K562 (cell line): ENCODE measurements around the gene MLLT3. TPM values are rescaled to one million over a fixed set of nuclear protein-coding genes. Genes with fewer than 3 reads are reported as not detected.

Source experiments
- ATAC-seq: fragments of 200-7000 bp; cut with Tn5 transposase; 3 replicates; pipeline ENCODE4 v1.9.1; 2020; ENCODE audit warnings: moderate library complexity
- BruUV-seq: library from RNA; stranded (reverse); fragments of 400-500 nt; replicated peaks from 2 replicates; lab custom pipeline; 2021; lab: Mats Ljungman, UMichigan
- CTCF ChIA-PET: fragments of 300-600 bp; formaldehyde crosslinking; extraction: SDS; loops from one replicate; lab custom pipeline; 2021; ENCODE audit warnings: low intra/inter-chr PET ratio; lab: Yijun Ruan, JAX
- POLR2A ChIA-PET: fragments of 300-600, 350-650 bp; sonication (Branson Sonifier 250); formaldehyde crosslinking; extraction: SDS; loops from one replicate; lab custom pipeline; 2021; ENCODE audit warnings: antibody characterized with exemption, inconsistent platforms; lab: Yijun Ruan, JAX
- DNase-seq, 4 experiments: peaks; one replicate each; pipeline versions ENCODE4 v3.0.0 to v3.0.0-alpha.2; 2011 to 2018; ENCODE audit warnings: low spot score in 3 of 4, mixed read lengths in 3 of 4; ENCODE audit errors: extremely low read depth in 1 of 4
- FAIRE-seq: peaks from 2 replicates; lab custom pipeline; 2011; peaks lifted over from hg19 to GRCh38; lab: Jason Lieb, UNC
- H2AFZ ChIP-seq: 2 replicates; pipeline ENCODE4 v1.6.0; 2011; ENCODE audit warnings: low read depth, low read length, control low read depth, inconsistent platforms
- H3K27ac ChIP-seq: fragments of 200-600 bp; 3 replicates; pipeline ENCODE4 v1.8.0; 2011; ENCODE audit warnings: low read depth, mild to moderate bottlenecking, control low read depth, inconsistent platforms, low read length, moderate library complexity, mixed read lengths; ENCODE audit errors: extremely low read depth
- H3K27me3 ChIP-seq, 2 experiments: fragments of 300-600 bp in 1 of 2; 2 replicates in 1 of 2; 3 replicates in 1 of 2; pipeline versions ENCODE4 v1.6.0 to v1.8.0; 2011; ENCODE audit warnings: inconsistent platforms in 2 of 2, low read length in 2 of 2, mild to moderate bottlenecking in 1 of 2, mixed read lengths in 1 of 2, moderate library complexity in 1 of 2; ENCODE audit not compliant: control insufficient read depth in 2 of 2, insufficient read depth in 2 of 2
- H3K36me3 ChIP-seq: fragments of 300-600 bp; 3 replicates; pipeline ENCODE4 v1.8.0; 2011; ENCODE audit warnings: mild to moderate bottlenecking, low read length, inconsistent platforms; ENCODE audit not compliant: control insufficient read depth, insufficient read depth
- H3K4me1 ChIP-seq, 2 experiments: fragments of 200-600 bp in 1 of 2; replicated peaks in 1 of 2; 2 replicates in 1 of 2; 3 replicates in 1 of 2; pipeline versions ENCODE4 v1.5.1 to v1.8.0; 2011; ENCODE audit warnings: inconsistent platforms in 2 of 2, low read length in 2 of 2, mild to moderate bottlenecking in 1 of 2, mixed read lengths in 1 of 2, moderate library complexity in 1 of 2; ENCODE audit not compliant: control insufficient read depth in 2 of 2, insufficient read depth in 2 of 2
- H3K4me2 ChIP-seq: 2 replicates; pipeline ENCODE4 v1.6.1; 2011; ENCODE audit warnings: low read length, control low read depth, inconsistent platforms, mixed read lengths; ENCODE audit not compliant: insufficient read depth
- H3K4me3 ChIP-seq: fragments of 200-600 bp; sonication (generic), shearing (Covaris generic); 2 replicates; pipeline ENCODE4 v1.5.1; 2016; ENCODE audit warnings: control low read depth, inconsistent platforms
- H3K79me2 ChIP-seq: fragments of 200-600 bp; 3 replicates; pipeline ENCODE4 v1.8.0; 2011; ENCODE audit warnings: low read length, inconsistent platforms; ENCODE audit not compliant: control insufficient read depth, insufficient read depth
- H3K9ac ChIP-seq, 2 experiments: 2 replicates each; pipeline versions ENCODE4 v1.6.0 to v1.6.1; 2011; ENCODE audit warnings: low read depth in 2 of 2, low read length in 2 of 2, control low read depth in 1 of 2, inconsistent platforms in 1 of 2, mild to moderate bottlenecking in 1 of 2, mixed read lengths in 1 of 2; ENCODE audit not compliant: insufficient read depth in 1 of 2
- H3K9me1 ChIP-seq: one replicate; pipeline ENCODE4 v1.6.0; 2011; ENCODE audit warnings: inconsistent platforms, mild to moderate bottlenecking, low read length, moderate library complexity; ENCODE audit not compliant: control insufficient read depth, insufficient read depth
- H3K9me3 ChIP-seq: replicated peaks from 2 replicates; pipeline ENCODE4 v1.5.1; 2011; ENCODE audit warnings: low read depth, low read length, inconsistent platforms; ENCODE audit not compliant: control insufficient read depth, insufficient read depth
- H4K20me1 ChIP-seq: replicated peaks from 2 replicates; pipeline ENCODE4 v1.6.1; 2011; ENCODE audit warnings: low read length, inconsistent platforms, mixed read lengths; ENCODE audit not compliant: control insufficient read depth, insufficient read depth
- ARID1B ChIP-seq: fragments of 450-650 bp; IDR thresholded peaks from 2 replicates; pipeline ENCODE4 v1.6.1; 2016; ENCODE audit warnings: antibody characterized with exemption, mild to moderate bottlenecking, inconsistent platforms
- CHCHD3 ChIP-seq: fragments of 250-450 bp; sonication (Bioruptor Pico); IDR thresholded peaks from 2 replicates; pipeline ENCODE4 v2.1.2; 2022; ENCODE audit warnings: mild to moderate bottlenecking
- FOSL1 ChIP-seq: fragments of 200-800 bp; sonication (Bioruptor generic); conservative IDR thresholded peaks from 2 replicates; pipeline ENCODE4 v1.6.1; 2016; ENCODE audit warnings: missing genetic modification characterization, missing compliant biosample characterization
- HNRNPL ChIP-seq: fragments of 200-400 bp; formaldehyde crosslinking; IDR thresholded peaks from 2 replicates; pipeline ENCODE4 v1.6.1; 2017; ENCODE audit warnings: low read depth, mild to moderate bottlenecking, low read length
- IRF2 ChIP-seq: sonication (generic); formaldehyde crosslinking; IDR thresholded peaks from 2 replicates; pipeline ENCODE4 v1.8.1; 2022; ENCODE audit warnings: mild to moderate bottlenecking, missing genetic modification reagents
- KLF10 ChIP-seq: fragments of 250-450 bp; sonication (Bioruptor Pico); IDR thresholded peaks from 2 replicates; pipeline ENCODE4 v1.6.1; 2021; ENCODE audit warnings: matching md5 sums
- LEF1 ChIP-seq: fragments of 450-650 bp; IDR thresholded peaks from 2 replicates; pipeline ENCODE4 v1.6.1; 2016; ENCODE audit warnings: mild to moderate bottlenecking
- NCOA1 ChIP-seq: fragments of 450-650 bp; IDR thresholded peaks from 2 replicates; pipeline ENCODE4 v1.6.1; 2016; ENCODE audit warnings: low read depth
- NFE2 ChIP-seq: IDR thresholded peaks from 2 replicates; pipeline ENCODE4 v1.6.1; 2014; ENCODE audit warnings: antibody characterized with exemption, low read depth
- NFXL1 ChIP-seq: fragments of 450-650 bp; formaldehyde crosslinking; IDR thresholded peaks from 2 replicates; pipeline ENCODE4 v1.4.0; 2021; ENCODE audit warnings: mild to moderate bottlenecking
- PML ChIP-seq: IDR thresholded peaks from 2 replicates; pipeline ENCODE4 v1.6.1; 2012; ENCODE audit warnings: low read length, inconsistent platforms
- PURB ChIP-seq: sonication (generic); formaldehyde crosslinking; IDR thresholded peaks from 2 replicates; pipeline ENCODE4 v1.9.0; 2021; ENCODE audit warnings: low read depth, mild to moderate bottlenecking, missing genetic modification reagents
- SRSF7 ChIP-seq: fragments of 200-400 bp; formaldehyde crosslinking; optimal IDR thresholded peaks from 2 replicates; pipeline ENCODE3; 2017; ENCODE audit warnings: mild to moderate bottlenecking, low read depth, low read length
- ZBTB8A ChIP-seq: fragments of 450-650 bp; IDR thresholded peaks from 2 replicates; pipeline ENCODE4 v1.6.1; 2018; ENCODE audit warnings: mild to moderate bottlenecking, moderate library complexity; ENCODE audit not compliant: partially characterized antibody
- ZNF212 ChIP-seq: fragments of 450-650 bp; formaldehyde crosslinking; IDR thresholded peaks from 2 replicates; pipeline ENCODE4 v1.4.0; 2020; ENCODE audit warnings: mild to moderate bottlenecking
- WGBS: fragments of 100-300 bp; shearing (Covaris generic); methylation state at CpG from one replicate; pipeline ENCODE4 v1.1.6; 2016; ENCODE audit warnings: low coverage, mixed read lengths; ENCODE audit not compliant: insufficient coverage; ENCODE audit errors: missing lambda C conversion rate; 5-methylcytosine and 5-hydroxymethylcytosine counted together
- in situ Hi-C: fragments of 300-500 bp; cut with MboI; formaldehyde crosslinking; loops from 4 replicates; pipeline ENCODE4 v1.15.0; 2018; ENCODE audit warnings: inconsistent platforms, mixed read lengths
- intact Hi-C: fragments of 100-400 bp; cut with micrococcal nuclease; formaldehyde crosslinking; loops from 2 replicates; pipeline ENCODE4 v1.14.2; 2022
- polyA plus RNA-seq, 8 experiments: library from polyadenylated mRNA; depleted of rRNA in 4 of 8; stranded (reverse) in 5 of 8; unstranded in 3 of 8; fragments of >200 nt; fragmentation: Nextera tagmentation in 2 of 8; fragmentation: Illumina TruSeq in 1 of 8; extraction: Ambion mirVana in 2 of 8; extraction: Trizol in 1 of 8; gene quantifications; 2 replicates each; pipeline versions ENCODE4 v1.2.1 to v1.2.3, GENCODE V29; 2011 to 2014; ENCODE audit warnings: inconsistent platforms in 1 of 8, missing spikeins in 1 of 8
- total RNA-seq, 7 experiments: library from RNA; depleted of rRNA in 6 of 7; stranded (reverse); fragments of >200 nt in 6 of 7; fragmentation: Illumina TruSeq in 2 of 7; extraction: Trizol in 2 of 7; gene quantifications; 2 replicates each; pipeline versions ENCODE4 v1.2.1 to v1.2.3, GENCODE V29; 2011 to 2021; ENCODE audit warnings: low replicate concordance in 1 of 7
- TF ChIP-seq, protein P1 (sequence below): fragments of 250-450 bp; sonication (Bioruptor Pico); IDR thresholded peaks from 2 replicates; pipeline ENCODE4 v1.5.1; 2021; ENCODE audit warnings: mild to moderate bottlenecking
- TF ChIP-seq, protein P2 (sequence below): fragments of 450-650 bp; formaldehyde crosslinking; conservative IDR thresholded peaks from 2 replicates; pipeline ENCODE4 v1.4.0; 2022; ENCODE audit warnings: mild to moderate bottlenecking, missing genetic modification characterization

The MLLT3 gene
- total and polyA plus RNA-seq, 9 of the 15 experiments (the other 6 are each of a cell fraction or from before 2014, with no cell fraction given), result 0.07 to 0.42 (median 0.22) TPM; not detected in 4

DNA sequence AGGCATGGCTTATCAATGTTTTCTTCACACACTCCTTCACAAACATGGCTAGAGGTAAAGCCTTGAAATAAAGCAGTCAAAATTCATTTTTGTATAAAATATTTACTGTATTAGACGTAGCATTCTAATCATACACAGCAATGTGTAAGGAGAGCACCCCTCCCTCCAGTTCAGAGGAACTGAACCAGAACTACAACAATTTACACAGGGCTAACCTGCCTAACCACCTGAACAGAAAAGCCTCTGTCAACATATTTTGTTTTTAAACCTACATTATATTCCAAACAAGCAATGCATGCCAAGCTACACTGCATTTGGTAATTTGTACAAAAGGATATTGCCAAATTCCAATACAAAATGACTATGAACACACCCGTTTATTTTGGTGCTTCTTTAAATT lies 41.6 kb downstream of the MLLT3 start:
- no peaks in the 10 kb centered on the region for H3K4me1 ChIP-seq
- no peak overlapping the region for H2AFZ ChIP-seq
- TF ChIP-seq ZNF212 (CRISPR knock-in tag) (no peak), PML (no peak), ARID1B (no peak), LEF1 (no peak), SRSF7 (no peak), PURB (no peak), NFXL1 (CRISPR knock-in tag) (no peak), FOSL1 (tag) (no peak), CHCHD3 (CRISPR knock-in tag) (no peak), IRF2 (CRISPR knock-in tag) (no peak), KLF10 (CRISPR knock-in tag) (no peak), HNRNPL (no peak), NCOA1 (no peak), NFE2 (no peak), ZBTB8A (no peak)
- TF ChIP-seq, protein P1, sequence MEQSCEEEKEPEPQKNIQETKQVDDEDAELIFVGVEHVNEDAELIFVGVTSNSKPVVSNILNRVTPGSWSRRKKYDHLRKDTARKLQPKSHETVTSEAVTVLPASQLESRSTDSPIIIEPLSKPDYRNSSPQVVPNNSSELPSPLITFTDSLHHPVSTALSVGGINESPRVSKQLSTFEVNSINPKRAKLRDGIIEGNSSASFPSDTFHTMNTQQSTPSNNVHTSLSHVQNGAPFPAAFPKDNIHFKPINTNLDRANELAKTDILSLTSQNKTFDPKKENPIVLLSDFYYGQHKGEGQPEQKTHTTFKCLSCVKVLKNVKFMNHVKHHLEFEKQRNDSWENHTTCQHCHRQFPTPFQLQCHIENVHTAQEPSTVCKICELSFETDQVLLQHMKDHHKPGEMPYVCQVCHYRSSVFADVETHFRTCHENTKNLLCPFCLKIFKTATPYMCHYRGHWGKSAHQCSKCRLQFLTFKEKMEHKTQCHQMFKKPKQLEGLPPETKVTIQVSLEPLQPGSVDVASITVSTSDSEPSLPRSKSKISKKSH (CRISPR knock-in tag), result no peak
- TF ChIP-seq, protein P2, sequence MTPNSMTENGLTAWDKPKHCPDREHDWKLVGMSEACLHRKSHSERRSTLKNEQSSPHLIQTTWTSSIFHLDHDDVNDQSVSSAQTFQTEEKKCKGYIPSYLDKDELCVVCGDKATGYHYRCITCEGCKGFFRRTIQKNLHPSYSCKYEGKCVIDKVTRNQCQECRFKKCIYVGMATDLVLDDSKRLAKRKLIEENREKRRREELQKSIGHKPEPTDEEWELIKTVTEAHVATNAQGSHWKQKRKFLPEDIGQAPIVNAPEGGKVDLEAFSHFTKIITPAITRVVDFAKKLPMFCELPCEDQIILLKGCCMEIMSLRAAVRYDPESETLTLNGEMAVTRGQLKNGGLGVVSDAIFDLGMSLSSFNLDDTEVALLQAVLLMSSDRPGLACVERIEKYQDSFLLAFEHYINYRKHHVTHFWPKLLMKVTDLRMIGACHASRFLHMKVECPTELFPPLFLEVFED (CRISPR knock-in tag), result no peak
- 0% methylated on average over 2 of the region's 2 CpGs for WGBS
- intact Hi-C loops (no loop called here), in situ Hi-C loops (no loop called here)
- DNase-seq, result no peak
- H3K27ac ChIP-seq, result no peak overlapping the region
- no peak overlapping the region for H3K4me3 ChIP-seq
- no peaks in the 10 kb centered on the region for H3K27me3 ChIP-seq
- H3K9ac ChIP-seq, result no peak overlapping the region
- BruUV-seq, result no TSS peak
- POLR2A ChIA-PET, result no interaction called here
- no peak for FAIRE-seq
- no peaks in the 10 kb centered on the region for H3K9me1 ChIP-seq
- H3K36me3 ChIP-seq, result no peaks in the 10 kb centered on the region
- no peak overlapping the region for H3K4me2 ChIP-seq
- H3K79me2 ChIP-seq, result no peaks in the 10 kb centered on the region
- CTCF ChIA-PET, result no interaction called here
- H4K20me1 ChIP-seq, result no peaks in the 10 kb centered on the region
- no peak for ATAC-seq
- H3K9me3 ChIP-seq, result no peaks in the 10 kb centered on the region
